Neural crest cell (in vitro differentiated cells): ENCODE results near the gene USF2. TPM values are rescaled to one million over a fixed set of nuclear protein-coding genes. Genes with fewer than 3 reads are reported as not detected.
"Not testable (repeated sequence)": the region's sequence is repeated elsewhere in the genome, so short reads cannot be mapped to it uniquely, and the experiment has no call there.

Experiments
- DNase-seq: peaks from one replicate; pipeline ENCODE4 v3.0.0; 2021; ENCODE audit warnings: low read depth, mixed read lengths, low spot score
- H3K27ac Mint-ChIP-seq: one replicate; pipeline ENCODE4 v1.8.0; 2021; ENCODE audit warnings: mild to moderate bottlenecking, mixed read lengths; ENCODE audit not compliant: unreplicated experiment
- H3K27me3 Mint-ChIP-seq: 2 replicates; pipeline ENCODE4 v1.8.0; 2021; ENCODE audit warnings: low read depth, mild to moderate bottlenecking, mixed read lengths
- H3K36me3 Mint-ChIP-seq: 2 replicates; pipeline ENCODE4 v1.8.0; 2021; ENCODE audit warnings: low read depth, mild to moderate bottlenecking, mixed read lengths
- H3K4me1 Mint-ChIP-seq: 2 replicates; pipeline ENCODE4 v1.8.0; 2021; ENCODE audit warnings: mixed read lengths
- H3K4me3 Mint-ChIP-seq: one replicate; pipeline ENCODE4 v1.8.0; 2021; ENCODE audit warnings: mild to moderate bottlenecking, mixed read lengths
- H3K9me3 Mint-ChIP-seq: 2 replicates; pipeline ENCODE4 v1.8.0; 2021; ENCODE audit warnings: mixed read lengths
- CTCF ChIP-seq: fragments of 200-600 bp; sonication (generic); conservative IDR thresholded peaks from 2 replicates; pipeline ENCODE4 v1.5.0; 2021; ENCODE audit warnings: antibody characterized with exemption, mild to moderate bottlenecking
- total RNA-seq: library from RNA; stranded (reverse); gene quantifications from 2 replicates; pipeline ENCODE4 v1.2.1, GENCODE V29; 2021

Gene USF2
- total RNA-seq, 1 donor from 2014 or later, result 107 TPM

- H3K9me3 Mint-ChIP-seq, result no peaks in the 10 kb centered on the region
- H3K4me1 Mint-ChIP-seq, result no peaks in the 10 kb centered on the region
- H3K27ac Mint-ChIP-seq, result no peak overlapping the region
- no peak for TF ChIP-seq CTCF
- peaks cover 25% of the 10 kb centered on the region for H3K27me3 Mint-ChIP-seq
- no peak for DNase-seq
- H3K36me3 Mint-ChIP-seq, result no peaks in the 10 kb centered on the region
- no peak overlapping the region for H3K4me3 Mint-ChIP-seq
These were observed 15.7 kb downstream of the USF2 start for GRCh38 chr19:35284153-35285094.

GRCh38 chr19:35285095-35285449, 16.3 kb downstream of the USF2 start:
- TF ChIP-seq CTCF, result no peak
- Mint-ChIP-seq H3K27ac (no peak overlapping the region), H3K4me3 (no peak overlapping the region), H3K4me1 (no peaks in the 10 kb centered on the region), H3K36me3 (no peaks in the 10 kb centered on the region), H3K9me3 (no peaks in the 10 kb centered on the region), H3K27me3 (peaks cover 25% of the 10 kb centered on the region)
- DNase-seq, result no peak

- not testable (repeated sequence) for DNase-seq, H3K36me3 Mint-ChIP-seq, H3K27ac Mint-ChIP-seq, H3K4me3 Mint-ChIP-seq, H3K9me3 Mint-ChIP-seq, H3K4me1 Mint-ChIP-seq
- H3K27me3 Mint-ChIP-seq, result peaks cover 25% of the 10 kb centered on the region
These were observed 16.7 kb downstream of the USF2 start for GRCh38 chr19:35285465-35285864.

- not testable (repeated sequence) for H3K9me3 Mint-ChIP-seq, H3K4me3 Mint-ChIP-seq, H3K27ac Mint-ChIP-seq, DNase-seq, H3K4me1 Mint-ChIP-seq, H3K36me3 Mint-ChIP-seq
- peaks cover 24% of the 10 kb centered on the region for H3K27me3 Mint-ChIP-seq
These were observed 17.3 kb downstream of the USF2 start for GRCh38 chr19:35286101-35286500.

GRCh38 chr19:35287713-35288112, 19.0 kb downstream of the USF2 start:
- Mint-ChIP-seq H3K4me1 (no peaks in the 10 kb centered on the region), H3K27ac (no peak overlapping the region), H3K4me3 (no peak overlapping the region), H3K9me3 (no peaks in the 10 kb centered on the region), H3K27me3 (peaks cover 15% of the 10 kb centered on the region), H3K36me3 (no peaks in the 10 kb centered on the region)
- TF ChIP-seq CTCF, result no peak
- DNase-seq, result no peak

GRCh38 chr19:35288331-35288730, 19.6 kb downstream of the USF2 start:
- H3K4me1 Mint-ChIP-seq, result no peaks in the 10 kb centered on the region
- no peak overlapping the region for H3K4me3 Mint-ChIP-seq
- no peak overlapping the region for H3K27ac Mint-ChIP-seq
- H3K9me3 Mint-ChIP-seq, result no peaks in the 10 kb centered on the region
- no peaks in the 10 kb centered on the region for H3K36me3 Mint-ChIP-seq
- DNase-seq, result no peak
- no peak for TF ChIP-seq CTCF
- H3K27me3 Mint-ChIP-seq, result peaks cover 16% of the 10 kb centered on the region
